Measurements from ENCODE around the gene ADD2.

The ADD2 gene

GRCh38 chr2:70797506-70797905 is 29.5 kb upstream of the ADD2 start:
- Histone ChIP-seq H3K4me3 (ENCODE audit: low read depth, low read length) (no peak overlapping the region), H3K36me3 (replicated peaks) (no peaks in the 10 kb centered on the region), H3K27me3 (replicated peaks) (peaks cover 4% of the 10 kb centered on the region), H3K27ac (no peak overlapping the region)
- in situ Hi-C loops (cut with HindIII; ENCODE audit: low pct_ligation_motif_present, low sequenced_read_pairs): no loop called here
- no peak for DNase-seq
- no peak for TF ChIP-seq CTCF (IDR thresholded peaks at IDR 0.05; ENCODE audit: low read depth, low read length, missing control alignments)

DNA sequence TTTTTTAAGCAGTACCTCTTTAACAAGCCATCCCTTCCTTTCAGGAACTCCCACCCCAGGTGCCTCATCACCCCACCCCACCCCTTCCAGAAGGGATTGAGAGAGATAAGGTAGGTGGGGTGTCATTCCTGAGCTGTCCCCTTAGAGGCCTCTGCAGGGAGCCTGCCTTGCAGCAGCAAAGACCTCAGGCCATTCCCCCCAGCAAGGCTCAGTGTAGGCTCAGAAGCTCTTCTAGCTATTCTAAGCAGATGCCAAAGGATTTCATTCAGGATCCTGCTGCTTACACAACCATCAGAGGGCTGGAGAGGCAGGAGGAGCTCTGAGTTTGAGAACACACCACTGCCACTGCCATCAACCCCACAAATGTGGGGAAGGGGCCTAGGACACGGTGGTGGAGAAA is 28.3 kb upstream of the ADD2 start:
- Histone ChIP-seq H3K27me3 (replicated peaks) (peaks cover 6% of the 10 kb centered on the region), H3K27ac (no peak overlapping the region), H3K36me3 (replicated peaks) (no peaks in the 10 kb centered on the region), H3K4me3 (ENCODE audit: low read depth, low read length) (no peak overlapping the region)
- no peak for TF ChIP-seq CTCF (IDR thresholded peaks at IDR 0.05; ENCODE audit: low read depth, low read length, missing control alignments)
- no peak for DNase-seq
- in situ Hi-C loops (cut with HindIII; ENCODE audit: low pct_ligation_motif_present, low sequenced_read_pairs): no loop called here

DNA sequence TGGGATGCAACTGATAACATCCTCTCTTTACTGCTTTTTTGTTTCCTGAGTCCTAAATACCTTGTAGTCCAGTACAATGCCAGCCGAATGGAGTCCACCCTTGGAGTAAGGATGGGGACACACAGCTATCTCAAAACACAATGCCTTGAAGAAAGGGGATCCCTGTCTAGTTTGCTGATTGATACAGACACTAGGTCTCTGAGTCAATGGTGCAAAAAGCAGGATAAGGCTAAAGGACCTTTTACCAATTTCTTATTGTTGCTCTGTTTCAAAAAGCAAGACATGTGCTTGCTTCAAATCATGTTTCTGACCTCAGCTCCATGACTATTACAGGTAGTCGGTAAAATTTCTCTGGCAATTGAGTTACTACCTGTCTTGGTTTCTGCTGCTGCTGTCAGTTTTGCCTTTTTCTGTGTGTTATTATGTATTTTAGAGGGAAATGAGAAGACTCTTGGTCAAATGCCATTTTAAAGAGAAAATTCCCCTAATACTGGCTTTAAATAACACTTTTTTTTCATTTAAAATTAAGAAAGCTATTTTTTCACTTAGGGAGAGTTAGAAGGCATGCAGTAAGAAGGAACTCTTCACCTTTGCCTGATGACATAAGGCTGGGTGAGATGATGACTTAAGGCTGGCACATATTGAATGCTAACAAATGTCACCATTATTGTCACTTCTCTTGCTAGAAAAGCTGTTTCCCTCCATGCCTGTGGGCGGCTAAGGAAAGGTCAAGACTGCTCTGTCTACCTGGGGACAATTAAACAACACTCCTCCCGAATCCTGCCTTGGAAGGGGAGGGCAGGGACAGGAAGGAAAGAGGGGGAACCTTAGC is 27.4 kb upstream of the ADD2 start:
- no peak for DNase-seq
- Histone ChIP-seq H3K27me3 (replicated peaks) (peaks cover 12% of the 10 kb centered on the region), H3K4me3 (ENCODE audit: low read depth, low read length) (no peak overlapping the region), H3K36me3 (replicated peaks) (no peaks in the 10 kb centered on the region), H3K27ac (no peak overlapping the region)
- TF ChIP-seq CTCF (IDR thresholded peaks at IDR 0.05; ENCODE audit: low read depth, low read length, missing control alignments): no peak
- in situ Hi-C loops (cut with HindIII; ENCODE audit: low pct_ligation_motif_present, low sequenced_read_pairs): no loop called here

DNA sequence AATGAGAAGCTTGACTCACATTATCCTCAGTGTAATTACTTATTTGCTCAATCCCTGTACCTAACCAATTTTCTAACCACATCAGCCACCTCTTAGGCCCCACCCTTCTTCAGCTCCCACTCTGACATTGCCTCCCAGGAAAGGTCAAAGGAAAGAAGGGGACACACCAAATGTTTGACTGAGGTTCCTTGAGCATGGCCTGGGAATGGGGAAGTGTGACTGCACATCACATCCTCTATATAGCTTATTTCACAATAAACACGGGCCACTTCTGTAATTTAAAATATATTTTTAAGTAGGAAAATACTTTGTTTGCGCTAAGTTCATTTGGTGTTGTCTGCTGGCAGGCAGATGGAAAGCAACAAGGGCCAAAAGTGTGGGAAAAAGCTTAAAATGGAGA is 25.4 kb upstream of the ADD2 start:
- Histone ChIP-seq H3K4me3 (ENCODE audit: low read depth, low read length) (no peak overlapping the region), H3K27me3 (replicated peaks) (peaks cover 28% of the 10 kb centered on the region), H3K36me3 (replicated peaks) (no peaks in the 10 kb centered on the region), H3K27ac (no peak overlapping the region)
- in situ Hi-C loops (cut with HindIII; ENCODE audit: low pct_ligation_motif_present, low sequenced_read_pairs): no loop called here
- no peak for DNase-seq
- no peak for TF ChIP-seq CTCF (IDR thresholded peaks at IDR 0.05; ENCODE audit: low read depth, low read length, missing control alignments)

- H3K36me3 ChIP-seq (replicated peaks): no peaks in the 10 kb centered on the region
- H3K27ac ChIP-seq: no peak within 1 kb of the TSS
- H3K4me3 ChIP-seq (ENCODE audit: low read depth, low read length): no peak within 1 kb of the TSS
- peaks cover 30% of the 10 kb centered on the region for H3K27me3 ChIP-seq (replicated peaks)
- no peak for TF ChIP-seq CTCF (IDR thresholded peaks at IDR 0.05; ENCODE audit: low read depth, low read length, missing control alignments)
- DNase-seq: no peak
- in situ Hi-C loops (cut with HindIII; ENCODE audit: low pct_ligation_motif_present, low sequenced_read_pairs): no loop called here
Observed at GRCh38 chr2:70790136-70790828, 22.3 kb upstream of the ADD2 start, which contains the start of gene FIGLA. TSS of gene FIGLA (minus strand) at chr2:70790643. CDS start at chr2:70790638, 5 bp downstream.

Measured in brain microvascular endothelial cell (primary cell).